Peyer's patch (tissue), 4 donors: ENCODE results near the gene VGLL4. TPM values are rescaled to one million over a fixed set of nuclear protein-coding genes. Genes with fewer than 3 reads are reported as not detected.
"Not testable (repeated sequence)": the region's sequence is repeated elsewhere in the genome, so short reads cannot be mapped to it uniquely, and the experiment has no call there.

Experiments
- DNase-seq, 3 donors: peaks; one replicate each; pipeline ENCODE4 v3.0.0-alpha.2; 2017 to 2019
- H3K27ac ChIP-seq, 4 donors: fragments of 200-600 bp; sonication (generic); one replicate each; pipeline ENCODE4 v1.5.1; 2016 to 2019
- H3K27me3 ChIP-seq, 2 donors: fragments of 200-600 bp; sonication (generic); one replicate each; pipeline ENCODE4 v1.5.1; 2019
- H3K36me3 ChIP-seq, 3 donors: fragments of 200-600 bp; sonication (generic); one replicate each; pipeline ENCODE4 v1.5.1; 2016 to 2019
- H3K4me1 ChIP-seq, 4 donors: fragments of 200-600 bp; sonication (generic); one replicate each; pipeline ENCODE4 v1.5.1; 2016 to 2019
- H3K4me3 ChIP-seq, 4 donors: fragments of 200-600 bp; sonication (generic); 1 replicate in 3 of 4; 2 replicates in 1 of 4; pipeline ENCODE4 v1.5.1; 2016 to 2019; ENCODE audit warnings: mild to moderate bottlenecking in 1 of 4
- H3K9me3 ChIP-seq, 4 donors: fragments of 200-600 bp; sonication (generic); one replicate each; pipeline ENCODE4 v1.5.1; 2016 to 2019; ENCODE audit warnings: mild to moderate bottlenecking in 1 of 4
- CTCF ChIP-seq, 6 experiments: fragments of 450-650 bp in 4 of 6; fragments of 200-600 bp in 2 of 6; sonication (generic) in 1 of 6; IDR thresholded peaks; one replicate each; pipeline ENCODE4 v1.5.1; 2017 to 2019; ENCODE audit warnings: antibody characterized with exemption in 6 of 6, mild to moderate bottlenecking in 3 of 6, moderate library complexity in 1 of 6
- POLR2A ChIP-seq, 2 donors: fragments of 450-650 bp; IDR thresholded peaks; one replicate each; pipeline ENCODE4 v1.5.1; 2017; ENCODE audit warnings: antibody characterized with exemption in 2 of 2, mild to moderate bottlenecking in 2 of 2, moderate library complexity in 2 of 2
- total RNA-seq, 4 donors: library from RNA; depleted of rRNA; stranded (reverse); fragments of >200 nt; gene quantifications; one replicate each; pipeline ENCODE4 v1.1.0, GENCODE V29; 2016

VGLL4 gene
- total RNA-seq, 4 donors from 2014 or later: 41.7 to 66.7 (median 59.4) TPM

GRCh38 chr3:11534793-11535101, 109.0 kb downstream of the VGLL4 start:
- H3K36me3 ChIP-seq: no peaks in the 10 kb centered on the region
- no peaks in the 10 kb centered on the region for H3K27me3 ChIP-seq
- no peak overlapping the region for H3K27ac ChIP-seq
- no peak for TF ChIP-seq CTCF (IDR thresholded peaks at IDR 0.05)
- TF ChIP-seq POLR2A (IDR thresholded peaks at IDR 0.05): no peak
- no peaks in the 10 kb centered on the region for H3K9me3 ChIP-seq
- H3K4me1 ChIP-seq: no peaks in the 10 kb centered on the region
- H3K4me3 ChIP-seq: no peak overlapping the region
- no peak for DNase-seq

- Histone ChIP-seq H3K4me3 (no peak overlapping the region), H3K27me3 (no peaks in the 10 kb centered on the region), H3K36me3 (no peaks in the 10 kb centered on the region), H3K4me1 (no peaks in the 10 kb centered on the region), H3K27ac (no peak overlapping the region), H3K9me3 (no peaks in the 10 kb centered on the region)
- peak in 1 of 3 donors; percentile 18 for DNase-seq
- no peak for TF ChIP-seq POLR2A (IDR thresholded peaks at IDR 0.05)
- TF ChIP-seq CTCF (IDR thresholded peaks at IDR 0.05): no peak
Observed at GRCh38 chr3:11534011-11534792, 109.5 kb downstream of the VGLL4 start.

- Histone ChIP-seq H3K27me3 (no peaks in the 10 kb centered on the region), H3K27ac (no peak overlapping the region), H3K4me3 (no peak overlapping the region), H3K4me1 (no peaks in the 10 kb centered on the region), H3K36me3 (no peaks in the 10 kb centered on the region), H3K9me3 (no peaks in the 10 kb centered on the region)
- TF ChIP-seq POLR2A (IDR thresholded peaks at IDR 0.05): no peak
- peak in 1 of 3 donors; percentile 36 for DNase-seq
Observed at GRCh38 chr3:11532931-11533391, 110.8 kb downstream of the VGLL4 start.

GRCh38 chr3:11530153-11530721, 113.5 kb downstream of the VGLL4 start:
- no peak for TF ChIP-seq CTCF (IDR thresholded peaks at IDR 0.05)
- no peak for TF ChIP-seq POLR2A (IDR thresholded peaks at IDR 0.05)
- H3K27ac ChIP-seq: no peak overlapping the region
- peak in 1 of 3 donors; percentile 27 for DNase-seq
- H3K9me3 ChIP-seq: no peaks in the 10 kb centered on the region
- no peak overlapping the region for H3K4me3 ChIP-seq
- no peaks in the 10 kb centered on the region for H3K27me3 ChIP-seq
- no peaks in the 10 kb centered on the region for H3K36me3 ChIP-seq
- H3K4me1 ChIP-seq: no peaks in the 10 kb centered on the region

- DNase-seq: no peak
- H3K36me3 ChIP-seq: no peaks in the 10 kb centered on the region
- no peak for TF ChIP-seq CTCF (IDR thresholded peaks at IDR 0.05)
- no peak for TF ChIP-seq POLR2A (IDR thresholded peaks at IDR 0.05)
- no peaks in the 10 kb centered on the region for H3K4me1 ChIP-seq
- no peaks in the 10 kb centered on the region for H3K9me3 ChIP-seq
- no peak overlapping the region for H3K4me3 ChIP-seq
- no peaks in the 10 kb centered on the region for H3K27me3 ChIP-seq
- no peak overlapping the region for H3K27ac ChIP-seq
Observed at GRCh38 chr3:11529281-11529680, 114.4 kb downstream of the VGLL4 start.

- not testable (repeated sequence) for H3K4me1 ChIP-seq, DNase-seq, H3K27ac ChIP-seq
Observed at GRCh38 chr3:11526121-11526520, 117.6 kb downstream of the VGLL4 start.

More at GRCh38 chr3:11526121-11526520, 117.6 kb downstream of the VGLL4 start:
- not testable (repeated sequence) for H3K4me3 ChIP-seq, H3K27me3 ChIP-seq, H3K36me3 ChIP-seq, H3K9me3 ChIP-seq
